H9 (cell line): ENCODE results near the gene COIL. TPM values are rescaled to one million over a fixed set of nuclear protein-coding genes. Genes with fewer than 3 reads are reported as not detected.

ENCODE experiments used
- DNase-seq: peaks from one replicate; pipeline ENCODE4 v3.0.0-alpha.2; 2017
- H2AFZ ChIP-seq: one replicate; pipeline ENCODE4 v1.6.1; 2013; ENCODE audit warnings: mild to moderate bottlenecking, low read length, control low read depth, moderate library complexity
- H2AK5ac ChIP-seq: 2 replicates; pipeline ENCODE4 v1.6.1; 2013; ENCODE audit warnings: low read length, control low read depth, mixed read lengths; ENCODE audit not compliant: insufficient read length
- H2BK120ac ChIP-seq: one replicate; pipeline ENCODE4 v1.6.1; 2013; ENCODE audit warnings: low read depth, mild to moderate bottlenecking, low read length, control low read depth, inconsistent platforms; ENCODE audit not compliant: poor library complexity, severe bottlenecking
- H2BK12ac ChIP-seq: 2 replicates; pipeline ENCODE4 v1.6.1; 2013; ENCODE audit warnings: low read length, control low read depth, mixed read lengths, low read depth; ENCODE audit not compliant: insufficient read length
- H2BK15ac ChIP-seq: 2 replicates; pipeline ENCODE4 v1.6.1; 2013; ENCODE audit warnings: low read depth, low read length, control low read depth
- H2BK20ac ChIP-seq: one replicate; pipeline ENCODE4 v1.6.1; 2013; ENCODE audit warnings: low read depth, mild to moderate bottlenecking, low read length, control low read depth, inconsistent platforms; ENCODE audit not compliant: poor library complexity, severe bottlenecking
- H2BK5ac ChIP-seq: 2 replicates; pipeline ENCODE4 v1.6.1; 2013; ENCODE audit warnings: low read length, control low read depth, mixed read lengths; ENCODE audit not compliant: insufficient read length
- H3K14ac ChIP-seq: 2 replicates; pipeline ENCODE4 v1.6.1; 2013; ENCODE audit warnings: low read length, control low read depth; ENCODE audit not compliant: insufficient read depth
- H3K18ac ChIP-seq: 2 replicates; pipeline ENCODE4 v1.6.1; 2013; ENCODE audit warnings: low read depth, mild to moderate bottlenecking, mixed read lengths, low read length, control low read depth; ENCODE audit not compliant: insufficient read length
- H3K23ac ChIP-seq: 2 replicates; pipeline ENCODE4 v1.6.1; 2013; ENCODE audit warnings: low read length, control low read depth, mixed read lengths, low read depth; ENCODE audit not compliant: insufficient read length
- H3K23me2 ChIP-seq: 2 replicates; pipeline ENCODE4 v1.6.1; 2013; ENCODE audit warnings: low read depth, mild to moderate bottlenecking, mixed read lengths, low read length, control low read depth; ENCODE audit not compliant: insufficient read length, poor library complexity, severe bottlenecking
- H3K27ac ChIP-seq: 2 replicates; pipeline ENCODE4 v1.5.1; 2013; ENCODE audit warnings: low read length, control low read depth, mixed read lengths, low read depth; ENCODE audit not compliant: insufficient read length
- H3K27me3 ChIP-seq: 2 replicates; pipeline ENCODE4 v1.6.1; 2013; ENCODE audit warnings: low read length, control low read depth, inconsistent platforms; ENCODE audit not compliant: insufficient read depth
- H3K4ac ChIP-seq: 2 replicates; pipeline ENCODE4 v1.6.1; 2013; ENCODE audit warnings: low read depth, mild to moderate bottlenecking, control low read depth, inconsistent platforms, low read length, moderate library complexity
- H3K4me1 ChIP-seq: 2 replicates; pipeline ENCODE4 v1.6.1; 2013; ENCODE audit warnings: low read length, control low read depth, inconsistent platforms; ENCODE audit not compliant: insufficient read depth
- H3K4me2 ChIP-seq: 2 replicates; pipeline ENCODE4 v1.6.1; 2013; ENCODE audit warnings: low read length, control low read depth, mixed read lengths; ENCODE audit not compliant: insufficient read length, insufficient read depth
- H3K56ac ChIP-seq: 2 replicates; pipeline ENCODE4 v1.6.1; 2013; ENCODE audit warnings: low read depth, mild to moderate bottlenecking, mixed read lengths, low read length, control low read depth; ENCODE audit not compliant: insufficient read length
- H3K79me1 ChIP-seq: 2 replicates; pipeline ENCODE4 v1.6.1; 2013; ENCODE audit warnings: low read depth, mild to moderate bottlenecking, moderate library complexity, low read length, control low read depth, inconsistent platforms; ENCODE audit not compliant: insufficient read depth, poor library complexity, severe bottlenecking
- H3K79me2 ChIP-seq: 2 replicates; pipeline ENCODE4 v1.6.1; 2013; ENCODE audit warnings: low read length, control low read depth, inconsistent platforms; ENCODE audit not compliant: insufficient read depth
- H3K9ac ChIP-seq: 2 replicates; pipeline ENCODE4 v1.6.1; 2013; ENCODE audit warnings: low read length, control low read depth, mixed read lengths; ENCODE audit not compliant: insufficient read length; ENCODE audit errors: extremely low read depth
- H3K9me3 ChIP-seq: one replicate; pipeline ENCODE4 v1.6.1; 2013; ENCODE audit warnings: low read depth, low read length, inconsistent platforms; ENCODE audit not compliant: control insufficient read depth
- H3T11ph ChIP-seq: one replicate; pipeline ENCODE4 v1.6.1; 2013; ENCODE audit warnings: mild to moderate bottlenecking, low read length, control low read depth, inconsistent platforms
- H4K20me1 ChIP-seq: one replicate; pipeline ENCODE4 v1.6.1; 2013; ENCODE audit not compliant: control insufficient read depth, insufficient read length, insufficient read depth
- H4K5ac ChIP-seq: 2 replicates; pipeline ENCODE4 v1.6.1; 2013; ENCODE audit warnings: low read depth, mild to moderate bottlenecking, mixed read lengths, low read length, control low read depth; ENCODE audit not compliant: insufficient read length
- H4K8ac ChIP-seq: replicated peaks from 2 replicates; pipeline ENCODE4 v1.6.1; 2013; ENCODE audit warnings: low read length, control low read depth, mixed read lengths, low read depth; ENCODE audit not compliant: insufficient read length
- H4K91ac ChIP-seq: 2 replicates; pipeline ENCODE4 v1.6.1; 2013; ENCODE audit warnings: low read depth, mild to moderate bottlenecking, moderate library complexity, mixed read lengths, low read length, control low read depth; ENCODE audit not compliant: insufficient read length
- H3K27ac Mint-ChIP-seq, 3 experiments: 2 replicates in 2 of 3; 3 replicates in 1 of 3; pipeline ENCODE4 v1.8.0; 2020 to 2021; ENCODE audit warnings: mixed read lengths in 3 of 3, mild to moderate bottlenecking in 1 of 3, moderate library complexity in 1 of 3
- H3K27me3 Mint-ChIP-seq: 2 replicates; pipeline ENCODE4 v1.8.0; 2021; ENCODE audit warnings: low read depth, mild to moderate bottlenecking, moderate library complexity, mixed read lengths
- H3K36me3 Mint-ChIP-seq, 3 experiments: 2 replicates in 2 of 3; 3 replicates in 1 of 3; pipeline ENCODE4 v1.8.0; 2020 to 2021; ENCODE audit warnings: low read depth in 3 of 3, mixed read lengths in 3 of 3; ENCODE audit not compliant: insufficient read depth in 1 of 3
- H3K4me1 Mint-ChIP-seq, 2 experiments: 2 replicates each; pipeline ENCODE4 v1.8.0; 2020; ENCODE audit warnings: mixed read lengths in 2 of 2
- H3K4me3 Mint-ChIP-seq, 2 experiments: 2 replicates in 1 of 2; 3 replicates in 1 of 2; pipeline ENCODE4 v1.8.0; 2020 to 2021; ENCODE audit warnings: mild to moderate bottlenecking in 2 of 2, mixed read lengths in 2 of 2, moderate library complexity in 1 of 2
- H3K9me3 Mint-ChIP-seq, 2 experiments: 2 replicates in 1 of 2; 3 replicates in 1 of 2; pipeline ENCODE4 v1.8.0; 2020; ENCODE audit warnings: mild to moderate bottlenecking in 2 of 2, mixed read lengths in 2 of 2, moderate library complexity in 1 of 2
- WGBS: extraction: QIAGEN DNeasy Blood & Tissue Kit; methylation state at CpG from one replicate; pipeline ENCODE4 v1.1.7; 2013; ENCODE audit warnings: missing lambda C conversion rate, low lambda C conversion rate, mixed read lengths; ENCODE audit not compliant: insufficient read length; ENCODE audit errors: extremely low coverage; 5-methylcytosine and 5-hydroxymethylcytosine counted together
- total RNA-seq: library from RNA; stranded (reverse); gene quantifications from 2 replicates; pipeline ENCODE4 v1.2.1, GENCODE V29; 2021
- TF ChIP-seq, protein P1 (sequence below): fragments of 200-600 bp; sonication (generic); conservative IDR thresholded peaks from 3 replicates; pipeline ENCODE4 v1.8.0; 2021; ENCODE audit warnings: antibody characterized with exemption, mild to moderate bottlenecking

Gene COIL
- total RNA-seq, 1 experiment from 2014 or later = 21.5 TPM

DNA sequence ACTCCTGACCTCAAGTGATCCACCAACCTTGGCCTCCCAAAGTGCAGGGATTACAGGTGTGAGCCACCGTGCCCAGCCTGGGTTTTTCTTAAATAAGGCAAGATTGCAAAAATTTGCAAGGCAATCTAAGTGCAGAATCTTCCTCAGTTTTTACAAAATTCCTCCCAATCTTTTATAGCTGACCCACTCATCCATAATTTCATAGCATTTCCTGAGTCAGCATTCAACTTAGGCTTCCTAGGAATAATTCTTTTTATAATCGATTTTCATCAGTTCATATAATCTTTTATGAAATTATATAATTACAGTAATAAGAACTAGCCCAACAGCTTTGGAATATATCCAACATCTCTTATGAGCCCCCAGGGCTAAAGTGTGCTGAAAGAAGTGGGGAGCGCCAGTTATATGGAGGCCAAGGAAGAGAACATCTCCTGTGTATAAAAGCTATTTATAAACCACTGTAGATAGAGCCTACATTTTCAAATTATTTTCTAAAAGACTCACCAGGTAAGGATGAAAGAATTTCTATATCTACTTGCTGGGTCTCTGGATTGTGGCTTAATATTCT lies 14.8 kb downstream of the COIL start:
- H3K9me3 ChIP-seq = no peaks in the 10 kb centered on the region
- H4K5ac ChIP-seq = no peak overlapping the region
- H3K27me3 Mint-ChIP-seq = no peaks in the 10 kb centered on the region
- H3K4me2 ChIP-seq = no peak overlapping the region
- no peak overlapping the region for H3K27ac ChIP-seq
- no peaks in the 10 kb centered on the region for H3K79me2 ChIP-seq
- no peak overlapping the region for H3K18ac ChIP-seq
- TF ChIP-seq, protein P1, sequence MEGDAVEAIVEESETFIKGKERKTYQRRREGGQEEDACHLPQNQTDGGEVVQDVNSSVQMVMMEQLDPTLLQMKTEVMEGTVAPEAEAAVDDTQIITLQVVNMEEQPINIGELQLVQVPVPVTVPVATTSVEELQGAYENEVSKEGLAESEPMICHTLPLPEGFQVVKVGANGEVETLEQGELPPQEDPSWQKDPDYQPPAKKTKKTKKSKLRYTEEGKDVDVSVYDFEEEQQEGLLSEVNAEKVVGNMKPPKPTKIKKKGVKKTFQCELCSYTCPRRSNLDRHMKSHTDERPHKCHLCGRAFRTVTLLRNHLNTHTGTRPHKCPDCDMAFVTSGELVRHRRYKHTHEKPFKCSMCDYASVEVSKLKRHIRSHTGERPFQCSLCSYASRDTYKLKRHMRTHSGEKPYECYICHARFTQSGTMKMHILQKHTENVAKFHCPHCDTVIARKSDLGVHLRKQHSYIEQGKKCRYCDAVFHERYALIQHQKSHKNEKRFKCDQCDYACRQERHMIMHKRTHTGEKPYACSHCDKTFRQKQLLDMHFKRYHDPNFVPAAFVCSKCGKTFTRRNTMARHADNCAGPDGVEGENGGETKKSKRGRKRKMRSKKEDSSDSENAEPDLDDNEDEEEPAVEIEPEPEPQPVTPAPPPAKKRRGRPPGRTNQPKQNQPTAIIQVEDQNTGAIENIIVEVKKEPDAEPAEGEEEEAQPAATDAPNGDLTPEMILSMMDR = no peak
- no peak overlapping the region for H3K4ac ChIP-seq
- H3K79me1 ChIP-seq = no peaks in the 10 kb centered on the region
- no peaks in the 10 kb centered on the region for H3K4me1 ChIP-seq
- no peak overlapping the region for H3K27ac Mint-ChIP-seq
- H4K91ac ChIP-seq = no peak overlapping the region
- H3K4me3 Mint-ChIP-seq = no peak overlapping the region
- H2BK120ac ChIP-seq = no peak overlapping the region
- no peak overlapping the region for H4K8ac ChIP-seq
- H2BK15ac ChIP-seq = no peak overlapping the region
- H3K36me3 Mint-ChIP-seq = peaks cover 47 to 86% (median 81%) of the 10 kb centered on the region in 3 experiments; a peak in 6 of 7 replicates
- no peak overlapping the region for H2BK12ac ChIP-seq
- H3T11ph ChIP-seq = no peak overlapping the region
- no peak overlapping the region for H2AFZ ChIP-seq
- no peak overlapping the region for H3K9ac ChIP-seq
- no peak overlapping the region for H2BK5ac ChIP-seq
- no peak overlapping the region for H3K23ac ChIP-seq
- no peaks in the 10 kb centered on the region for H4K20me1 ChIP-seq
- H2BK20ac ChIP-seq = no peak overlapping the region
- H3K27me3 ChIP-seq = no peaks in the 10 kb centered on the region
- WGBS = no CpG with 5 or more reads among the region's 3 CpGs
- H2AK5ac ChIP-seq = no peak overlapping the region
- H3K14ac ChIP-seq = no peak overlapping the region
- no peaks in the 10 kb centered on the region for H3K23me2 ChIP-seq
- no peak for DNase-seq
- H3K56ac ChIP-seq = no peak overlapping the region
- no peaks in the 10 kb centered on the region for H3K4me1 Mint-ChIP-seq
- H3K9me3 Mint-ChIP-seq = no peaks in the 10 kb centered on the region
